ENCODE data around the gene LETM1. TPM values are rescaled to one million over a fixed set of nuclear protein-coding genes. Genes with fewer than 3 reads are reported as not detected.

The LETM1 gene
- total RNA-seq, 1 donor from 2014 or later, result 45.0 TPM

GRCh38 chr4:1762264-1763010 is 93.5 kb downstream of the LETM1 start:
- DNase-seq (ENCODE audit: low spot score), result no peak

Other genes starting within 250 kb of the LETM1 start
- 1.6 TPM for gene FAM53A, start 171.8 kb downstream of the LETM1 start, total RNA-seq
- gene SLBP, start 143.8 kb downstream of the LETM1 start, total RNA-seq, result 26.4 TPM
- 60.5 TPM for gene TMEM129, start 134.8 kb downstream of the LETM1 start, total RNA-seq
- gene TACC3, start 134.6 kb downstream of the LETM1 start, total RNA-seq, result 16.2 TPM
- gene FGFR3, start 62.9 kb downstream of the LETM1 start, total RNA-seq, result 104 TPM
- 45.9 TPM for gene NSD2, start 15.2 kb upstream of the LETM1 start, total RNA-seq
- 34.2 TPM for gene NELFA, start 152.8 kb upstream of the LETM1 start, total RNA-seq
- gene NAT8L, start 203.2 kb upstream of the LETM1 start, total RNA-seq, result 0.40 TPM

Data from mucosa of gallbladder (tissue), 1 donor.